ENCODE measurements around the gene OR4E1.

The OR4E1 gene

GRCh38 chr14:21675566-21675965, 1.9 kb upstream of the OR4E1 start:
- TF ChIP-seq ZFX (IDR thresholded peaks at IDR 0.05) (no peak), CTCF (conservative IDR thresholded peaks at IDR 0.05) (no peak)
- no peak overlapping the region for H3K27ac ChIP-seq

- no peak for TF ChIP-seq CTCF (conservative IDR thresholded peaks at IDR 0.05)
- TF ChIP-seq ZFX (IDR thresholded peaks at IDR 0.05): no peak
- no peak overlapping the region for H3K27ac ChIP-seq
Observed at GRCh38 chr14:21672116-21672515, 1.5 kb downstream of the OR4E1 start.

- TF ChIP-seq CTCF (conservative IDR thresholded peaks at IDR 0.05) (no peak), ZFX (IDR thresholded peaks at IDR 0.05) (no peak)
- no peak overlapping the region for H3K27ac ChIP-seq
Observed at GRCh38 chr14:21671371-21671770, 2.2 kb downstream of the OR4E1 start.

- TF ChIP-seq CTCF (conservative IDR thresholded peaks at IDR 0.05): no peak
- no peak for TF ChIP-seq ZFX (IDR thresholded peaks at IDR 0.05)
- H3K27ac ChIP-seq: no peak overlapping the region
Observed at GRCh38 chr14:21669284-21669683, 4.3 kb downstream of the OR4E1 start.

- H3K27ac ChIP-seq: no peak overlapping the region
- no peak for TF ChIP-seq ZFX (IDR thresholded peaks at IDR 0.05)
- no peak for TF ChIP-seq CTCF (conservative IDR thresholded peaks at IDR 0.05)
Observed at GRCh38 chr14:21668377-21668776, 5.2 kb downstream of the OR4E1 start.

GRCh38 chr14:21656980-21657379, 16.6 kb downstream of the OR4E1 start:
- H3K27ac ChIP-seq: no peak overlapping the region
- TF ChIP-seq ZFX (IDR thresholded peaks at IDR 0.05): no peak
- no peak for TF ChIP-seq CTCF (conservative IDR thresholded peaks at IDR 0.05)

- H3K27ac ChIP-seq: no peak overlapping the region
- TF ChIP-seq CTCF (conservative IDR thresholded peaks at IDR 0.05) (no peak), ZFX (IDR thresholded peaks at IDR 0.05) (no peak)
Observed at GRCh38 chr14:21654215-21654614, 19.4 kb downstream of the OR4E1 start.

Data from C4-2B (cell line).